GM21717 (cell line): ENCODE measurements around the gene SLC4A7.
"Not testable (repeated sequence)": the region's sequence is repeated elsewhere in the genome, so short reads cannot be mapped to it uniquely, and the experiment has no call there.

Experiments used
- ATAC-seq: cut with Tn5 transposase; IDR thresholded peaks from one replicate; pipeline ENCODE4 v1.9.1; 2021; ENCODE audit warnings: mild to moderate bottlenecking, moderate library complexity; ENCODE audit not compliant: unreplicated experiment

Gene SLC4A7

GRCh38 chr3:27328982-27329762 is 155.0 kb downstream of the SLC4A7 start:
- not testable (repeated sequence) for ATAC-seq

GRCh38 chr3:27326629-27327545 is 157.3 kb downstream of the SLC4A7 start:
- ATAC-seq: no peak

- ATAC-seq: no peak
These were observed 158.0 kb downstream of the SLC4A7 start for GRCh38 chr3:27326202-27326601.

- no peak for ATAC-seq
These were observed 158.8 kb downstream of the SLC4A7 start for GRCh38 chr3:27325419-27325818.

GRCh38 chr3:27324686-27325085 is 159.5 kb downstream of the SLC4A7 start:
- ATAC-seq: no peak

GRCh38 chr3:27323087-27323570 is 161.1 kb downstream of the SLC4A7 start:
- no peak for ATAC-seq
